GM19455 (cell line): ENCODE measurements around the gene PLCB4.

Experiments used
- ATAC-seq: cut with Tn5 transposase; IDR thresholded peaks from one replicate; pipeline ENCODE4 v1.9.1; 2021; ENCODE audit not compliant: unreplicated experiment

Gene PLCB4

GRCh38 chr20:9301129-9302090 lies 232.5 kb downstream of the PLCB4 start:
- ATAC-seq, result no peak

GRCh38 chr20:9302091-9302462 lies 233.2 kb downstream of the PLCB4 start:
- ATAC-seq, result no peak

- no peak for ATAC-seq
Measured at GRCh38 chr20:9306521-9306920, 237.6 kb downstream of the PLCB4 start.

GRCh38 chr20:9308056-9308455 lies 239.2 kb downstream of the PLCB4 start:
- ATAC-seq, result no peak

- ATAC-seq, result no peak
Measured at GRCh38 chr20:9311132-9311531, 242.2 kb downstream of the PLCB4 start.

GRCh38 chr20:9319687-9320384 lies 250.9 kb downstream of the PLCB4 start:
- ATAC-seq, result no peak

GRCh38 chr20:9321007-9321406 lies 252.1 kb downstream of the PLCB4 start:
- ATAC-seq, result no peak

GRCh38 chr20:9322661-9323060 lies 253.8 kb downstream of the PLCB4 start:
- ATAC-seq, result no peak

GRCh38 chr20:9323622-9324021 lies 254.7 kb downstream of the PLCB4 start:
- no peak for ATAC-seq

- ATAC-seq, result no peak
Measured at GRCh38 chr20:9329355-9330101, 260.6 kb downstream of the PLCB4 start.

GRCh38 chr20:9330151-9330550 lies 261.3 kb downstream of the PLCB4 start:
- ATAC-seq, result no peak

- ATAC-seq, result no peak
Measured at GRCh38 chr20:9331707-9332435, 263.0 kb downstream of the PLCB4 start.

- no peak for ATAC-seq
Measured at GRCh38 chr20:9332791-9333479, 264.0 kb downstream of the PLCB4 start.

GRCh38 chr20:9334866-9335265 lies 266.0 kb downstream of the PLCB4 start:
- no peak for ATAC-seq

GRCh38 chr20:9338101-9338500 lies 269.2 kb downstream of the PLCB4 start:
- ATAC-seq, result no peak

GRCh38 chr20:9339708-9340107 lies 270.8 kb downstream of the PLCB4 start:
- no peak for ATAC-seq

- no peak for ATAC-seq
Measured at GRCh38 chr20:9342651-9343050, 273.8 kb downstream of the PLCB4 start.

- ATAC-seq, result no peak
Measured at GRCh38 chr20:9344083-9344920, 275.4 kb downstream of the PLCB4 start.

GRCh38 chr20:9348316-9348715 lies 279.4 kb downstream of the PLCB4 start:
- ATAC-seq, result no peak
